ENCODE measurements around the gene DYRK1B. TPM values are rescaled to one million over a fixed set of nuclear protein-coding genes. Genes with fewer than 3 reads are reported as not detected.

Gene DYRK1B
- total and polyA plus RNA-seq, 4 donors: 7.9 to 25.6 (median 20.8) TPM

GRCh38 chr19:39819786-39820185 is 14.2 kb downstream of the DYRK1B start:
- ATAC-seq (ENCODE audit: insufficient read depth, low FRiP score) (no peak), DNase-seq (no peak)
- Histone ChIP-seq H3K27ac (ENCODE audit: low read depth in 1 of 2, low read length in 1 of 2) (no peak overlapping the region), H3K4me1 (ENCODE audit: control insufficient read depth in 5 of 5, insufficient read depth in 5 of 5, low read length in 5 of 5) (peaks cover 0 to 8% (median 4%) of the 10 kb centered on the region in 5 donors), H3K9me3 (ENCODE audit: control insufficient read depth in 4 of 4, insufficient read depth in 3 of 4, low read length in 3 of 4) (no peaks in the 10 kb centered on the region), H3K4me3 (no peak overlapping the region), H3K9ac (ENCODE audit: insufficient read depth in 1 of 2, low read length in 2 of 2) (no peak overlapping the region), H3K36me3 (ENCODE audit: control insufficient read depth in 4 of 4, insufficient read depth in 4 of 4, low read length in 4 of 4) (peaks cover 0 to 5% (median 0%) of the 10 kb centered on the region in 4 donors), H3K27me3 (ENCODE audit: control insufficient read depth in 3 of 3, insufficient read depth in 3 of 3, low read length in 2 of 3) (no peaks in the 10 kb centered on the region)
- TF ChIP-seq CTCF (IDR thresholded peaks at IDR 0.05; ENCODE audit: control extremely low read depth, extremely low read depth): no peak
- 88 to 93% methylated on average over 3 of the region's 3 CpGs for WGBS, 2 donors

- TF ChIP-seq CTCF (IDR thresholded peaks at IDR 0.05; ENCODE audit: control extremely low read depth, extremely low read depth): no peak
- Histone ChIP-seq H3K4me3 (no peak overlapping the region), H3K36me3 (ENCODE audit: control insufficient read depth in 4 of 4, insufficient read depth in 4 of 4, low read length in 4 of 4) (peaks cover 0 to 5% (median 0%) of the 10 kb centered on the region in 4 donors), H3K9ac (ENCODE audit: insufficient read depth in 1 of 2, low read length in 2 of 2) (no peak overlapping the region), H3K27ac (ENCODE audit: low read depth in 1 of 2, low read length in 1 of 2) (no peak overlapping the region), H3K4me1 (ENCODE audit: control insufficient read depth in 5 of 5, insufficient read depth in 5 of 5, low read length in 5 of 5) (peaks cover 0 to 4% (median 2%) of the 10 kb centered on the region in 5 donors), H3K9me3 (ENCODE audit: control insufficient read depth in 4 of 4, insufficient read depth in 3 of 4, low read length in 3 of 4) (no peaks in the 10 kb centered on the region), H3K27me3 (ENCODE audit: control insufficient read depth in 3 of 3, insufficient read depth in 3 of 3, low read length in 2 of 3) (no peaks in the 10 kb centered on the region)
- no peak for DNase-seq
- ATAC-seq (ENCODE audit: insufficient read depth, low FRiP score): no peak
- WGBS, 2 donors: 89 to 93% methylated on average over 4 of the region's 4 CpGs
These were observed 15.3 kb downstream of the DYRK1B start for GRCh38 chr19:39818626-39819097.

GRCh38 chr19:39817888-39818561 is 15.9 kb downstream of the DYRK1B start:
- no peak overlapping the region for H3K27ac ChIP-seq (ENCODE audit: low read depth in 1 of 2, low read length in 1 of 2)
- no peak overlapping the region for H3K9ac ChIP-seq (ENCODE audit: insufficient read depth in 1 of 2, low read length in 2 of 2)
- ATAC-seq (ENCODE audit: insufficient read depth, low FRiP score): no peak
- H3K36me3 ChIP-seq (ENCODE audit: control insufficient read depth in 4 of 4, insufficient read depth in 4 of 4, low read length in 4 of 4): peaks cover 0 to 5% (median 0%) of the 10 kb centered on the region in 4 donors
- no peak overlapping the region for H3K4me3 ChIP-seq
- H3K4me1 ChIP-seq (ENCODE audit: control insufficient read depth in 5 of 5, insufficient read depth in 5 of 5, low read length in 5 of 5): no peaks in the 10 kb centered on the region
- no peaks in the 10 kb centered on the region for H3K9me3 ChIP-seq (ENCODE audit: control insufficient read depth in 4 of 4, insufficient read depth in 3 of 4, low read length in 3 of 4)
- 94 to 96% methylated on average over 12 of the region's 12 CpGs for WGBS, 2 donors
- DNase-seq: no peak
- TF ChIP-seq CTCF (IDR thresholded peaks at IDR 0.05; ENCODE audit: control extremely low read depth, extremely low read depth): no peak
- no peaks in the 10 kb centered on the region for H3K27me3 ChIP-seq (ENCODE audit: control insufficient read depth in 3 of 3, insufficient read depth in 3 of 3, low read length in 2 of 3)
